ENCODE measurements around the gene STX4.

Gene STX4

DNA sequence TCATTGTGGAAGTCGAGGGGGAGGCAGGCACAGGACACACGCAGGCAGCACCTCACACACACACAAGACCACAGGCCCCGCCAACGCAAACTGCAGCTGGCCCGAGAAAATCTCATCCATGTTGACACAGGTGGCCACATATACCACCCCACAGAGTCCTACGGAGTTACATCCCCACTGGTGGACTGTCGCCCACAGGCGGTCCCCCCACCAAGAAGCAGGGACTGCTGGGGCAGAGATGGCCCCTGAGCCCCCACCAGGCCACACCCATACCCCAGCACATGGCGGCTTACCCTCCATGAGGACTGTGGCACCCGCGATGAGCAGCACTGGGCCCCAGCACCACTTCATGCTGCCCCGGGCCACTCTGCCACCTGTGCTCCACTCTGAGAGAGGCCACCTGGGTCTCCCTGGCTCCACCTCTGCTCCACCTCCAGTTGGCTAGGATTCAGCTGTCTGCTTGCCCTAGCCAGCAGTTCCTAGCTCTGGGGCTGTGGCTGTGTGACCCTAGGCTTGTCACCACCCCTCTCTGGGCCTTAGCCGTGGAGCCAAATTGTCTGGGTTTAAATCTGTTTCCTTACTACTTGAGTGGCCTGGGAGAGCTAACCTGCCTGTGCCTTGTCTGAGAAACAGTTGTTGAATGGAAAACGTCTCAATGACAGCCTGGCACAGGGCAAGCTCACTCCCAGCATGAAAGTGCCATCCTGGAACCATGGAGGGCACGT lies 55.3 kb downstream of the STX4 start, which contains the start of gene PRSS53:
Gene PRSS53 (minus strand): TSS at position 485 of the 725 bp plus-strand sequence. CDS start 134 bp downstream, at position 351.
- Mint-ChIP-seq H3K27me3 (no peaks in the 10 kb centered on the region), H3K9me3 (ENCODE audit: low read depth) (no peaks in the 10 kb centered on the region), H3K36me3 (no peaks in the 10 kb centered on the region), H3K27ac (no peak within 1 kb of the TSS), H3K4me1 (ENCODE audit: low read depth) (peaks cover 5% of the 10 kb centered on the region), H3K4me3 (no peak within 1 kb of the TSS)

DNA sequence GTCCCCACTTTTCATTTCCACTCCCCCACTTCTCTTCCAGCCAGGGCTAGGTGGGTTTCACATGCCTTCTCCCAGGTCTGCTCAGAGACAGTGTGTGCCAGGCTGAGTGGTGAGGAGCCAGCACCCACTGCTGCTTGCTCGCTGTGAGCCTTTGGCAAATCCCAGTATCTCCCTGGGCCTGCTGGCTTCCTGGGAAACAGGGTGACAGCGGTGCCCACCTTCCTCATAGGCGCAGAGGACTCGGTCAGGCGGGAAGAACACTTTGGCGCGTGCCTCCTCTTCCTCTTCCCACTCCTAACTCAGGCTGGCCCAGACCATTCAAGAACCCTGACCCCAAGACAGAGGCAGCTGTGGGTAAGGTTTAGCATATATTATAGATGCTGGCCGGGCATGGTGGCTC lies 55.8 kb downstream of the STX4 start:
- no peak overlapping the region for H3K4me3 Mint-ChIP-seq
- no peaks in the 10 kb centered on the region for H3K9me3 Mint-ChIP-seq (ENCODE audit: low read depth)
- H3K36me3 Mint-ChIP-seq = no peaks in the 10 kb centered on the region
- H3K27me3 Mint-ChIP-seq = no peaks in the 10 kb centered on the region
- H3K27ac Mint-ChIP-seq = no peak overlapping the region
- H3K4me1 Mint-ChIP-seq (ENCODE audit: low read depth) = peaks cover 10% of the 10 kb centered on the region

All from activated naive CD8-positive, alpha-beta T cell (primary cell).